GM12891 (cell line): ENCODE measurements around the gene DCAF10.
"Not testable (repeated sequence)": the region's sequence is repeated elsewhere in the genome, so short reads cannot be mapped to it uniquely, and the experiment has no call there.

ENCODE experiments used
- POLR2A ChIP-seq: IDR thresholded peaks from 2 replicates; pipeline ENCODE4 v1.6.1; 2011; ENCODE audit warnings: low read depth, low read length, control low read depth
- POLR2AphosphoS5 ChIP-seq: IDR thresholded peaks from 2 replicates; pipeline ENCODE4 v1.6.1; 2011; ENCODE audit warnings: low read depth, low read length, control low read depth

DNA sequence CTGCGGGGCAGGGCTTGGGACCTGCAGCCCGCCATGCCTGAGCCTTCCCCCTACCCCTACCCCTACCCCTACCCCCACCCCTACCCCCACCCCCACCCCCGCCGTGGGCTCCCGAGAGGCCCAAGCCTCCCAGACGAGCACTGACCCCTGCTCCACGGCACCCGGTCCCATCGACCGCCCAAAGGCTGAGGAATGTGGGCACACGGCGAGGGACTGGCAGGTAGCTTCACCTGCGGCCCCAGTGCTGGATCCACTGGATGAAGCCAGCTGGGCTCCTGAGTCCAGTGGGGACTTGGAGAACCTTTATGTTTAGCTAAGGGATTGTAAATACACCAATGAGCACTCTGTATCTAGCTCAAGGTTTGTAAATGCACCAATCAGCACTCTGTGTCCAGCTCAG, 48.5 kb upstream of the DCAF10 start:
- TF ChIP-seq POLR2AphosphoS5, POLR2A: not testable (repeated sequence)
